ENCODE measurements around the gene ANK3.

ANK3 gene

GRCh38 chr10:60389413-60390025 lies at the start of gene ANK3:
ANK3 (minus strand) TSS chr10:60389875; CDS start chr10:60389538, 337 bp downstream.
- H3K4me3 ChIP-seq (ENCODE audit: low read depth, low read length): no peak within 1 kb of the TSS
- no peak for TF ChIP-seq CTCF (IDR thresholded peaks at IDR 0.05; ENCODE audit: insufficient read depth, low read length, missing control alignments)
- no peak for DNase-seq (ENCODE audit: low read depth, low spot score)
- ChIA-PET POLR2A (no interaction called here), CTCF (interaction anchor here (1.0 to 1.3 kb wide), 2 partner anchors 185 to 216 kb away, joined by 3 to 4 read pairs; no protein-coding TSS in a partner anchor)

- TF ChIP-seq CTCF (IDR thresholded peaks at IDR 0.05; ENCODE audit: insufficient read depth, low read length, missing control alignments): peak; percentile 49
- no peak for DNase-seq (ENCODE audit: low read depth, low spot score)
- no peak overlapping the region for H3K4me3 ChIP-seq (ENCODE audit: low read depth, low read length)
- ChIA-PET CTCF (interaction anchor here (0.5 to 22.1 kb wide), 30 partner anchors 9 to 338 kb away, joined by 3 to 346 read pairs (median 5); no protein-coding TSS in a partner anchor), POLR2A (no interaction called here)
Observed at GRCh38 chr10:60434418-60435046, 44.9 kb upstream of the ANK3 start.

GRCh38 chr10:60433684-60434083 lies 44.0 kb upstream of the ANK3 start:
- DNase-seq (ENCODE audit: low read depth, low spot score): peak; percentile 77
- no peak overlapping the region for H3K4me3 ChIP-seq (ENCODE audit: low read depth, low read length)
- POLR2A ChIA-PET: no interaction called here
- no peak for TF ChIP-seq CTCF (IDR thresholded peaks at IDR 0.05; ENCODE audit: insufficient read depth, low read length, missing control alignments)
- CTCF ChIA-PET: interaction anchor here (0.6 to 22.1 kb wide), 34 partner anchors 8 to 811 kb away, joined by 3 to 346 read pairs (median 5); no protein-coding TSS in a partner anchor

GRCh38 chr10:60430836-60431597 lies 41.3 kb upstream of the ANK3 start:
- POLR2A ChIA-PET: no interaction called here
- CTCF ChIA-PET: interaction anchor here (1.4 to 22.1 kb wide), 5 partner anchors 14 to 331 kb away, joined by 5 to 346 read pairs (median 22); no protein-coding TSS in a partner anchor
- TF ChIP-seq CTCF (IDR thresholded peaks at IDR 0.05; ENCODE audit: insufficient read depth, low read length, missing control alignments): no peak
- no peak for DNase-seq (ENCODE audit: low read depth, low spot score)
- H3K4me3 ChIP-seq (ENCODE audit: low read depth, low read length): no peak overlapping the region

GRCh38 chr10:60430017-60430416 lies 40.3 kb upstream of the ANK3 start:
- peak; percentile 63 for DNase-seq (ENCODE audit: low read depth, low spot score)
- POLR2A ChIA-PET: no interaction called here
- CTCF ChIA-PET: interaction anchor here (1.1 to 22.1 kb wide), 6 partner anchors 15 to 330 kb away, joined by 3 to 346 read pairs (median 14); no protein-coding TSS in a partner anchor
- H3K4me3 ChIP-seq (ENCODE audit: low read depth, low read length): no peak overlapping the region
- TF ChIP-seq CTCF (IDR thresholded peaks at IDR 0.05; ENCODE audit: insufficient read depth, low read length, missing control alignments): no peak

Measured in AG04449 (cell line).